ENCODE data around the gene PIGT.

DNA sequence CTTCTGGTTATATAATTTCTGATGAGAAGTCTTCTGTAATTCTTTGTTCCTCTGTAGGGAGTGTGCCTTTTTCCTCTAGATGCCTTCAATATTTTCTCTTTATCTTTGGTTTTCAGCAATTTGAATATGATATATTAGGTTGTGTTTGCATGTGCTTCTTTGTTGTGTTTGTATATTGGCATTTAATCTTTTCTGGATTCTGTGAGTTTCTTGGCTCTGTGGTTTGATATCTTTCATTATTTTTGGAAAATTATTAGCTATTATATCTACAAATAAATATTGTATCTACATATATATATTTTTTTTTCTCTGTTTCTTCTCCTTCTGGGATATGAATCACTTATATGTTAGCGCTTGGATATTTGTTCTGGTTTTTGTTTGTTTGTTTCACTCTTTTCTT lies 16.9 kb upstream of the PIGT start:
- TF ChIP-seq TP53 (CRISPR knock-in tag; IDR thresholded peaks at IDR 0.05): no peak
- TF ChIP-seq, protein P1, sequence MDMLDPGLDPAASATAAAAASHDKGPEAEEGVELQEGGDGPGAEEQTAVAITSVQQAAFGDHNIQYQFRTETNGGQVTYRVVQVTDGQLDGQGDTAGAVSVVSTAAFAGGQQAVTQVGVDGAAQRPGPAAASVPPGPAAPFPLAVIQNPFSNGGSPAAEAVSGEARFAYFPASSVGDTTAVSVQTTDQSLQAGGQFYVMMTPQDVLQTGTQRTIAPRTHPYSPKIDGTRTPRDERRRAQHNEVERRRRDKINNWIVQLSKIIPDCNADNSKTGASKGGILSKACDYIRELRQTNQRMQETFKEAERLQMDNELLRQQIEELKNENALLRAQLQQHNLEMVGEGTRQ (IDR thresholded peaks at IDR 0.05): no peak
- TF ChIP-seq, protein P2, sequence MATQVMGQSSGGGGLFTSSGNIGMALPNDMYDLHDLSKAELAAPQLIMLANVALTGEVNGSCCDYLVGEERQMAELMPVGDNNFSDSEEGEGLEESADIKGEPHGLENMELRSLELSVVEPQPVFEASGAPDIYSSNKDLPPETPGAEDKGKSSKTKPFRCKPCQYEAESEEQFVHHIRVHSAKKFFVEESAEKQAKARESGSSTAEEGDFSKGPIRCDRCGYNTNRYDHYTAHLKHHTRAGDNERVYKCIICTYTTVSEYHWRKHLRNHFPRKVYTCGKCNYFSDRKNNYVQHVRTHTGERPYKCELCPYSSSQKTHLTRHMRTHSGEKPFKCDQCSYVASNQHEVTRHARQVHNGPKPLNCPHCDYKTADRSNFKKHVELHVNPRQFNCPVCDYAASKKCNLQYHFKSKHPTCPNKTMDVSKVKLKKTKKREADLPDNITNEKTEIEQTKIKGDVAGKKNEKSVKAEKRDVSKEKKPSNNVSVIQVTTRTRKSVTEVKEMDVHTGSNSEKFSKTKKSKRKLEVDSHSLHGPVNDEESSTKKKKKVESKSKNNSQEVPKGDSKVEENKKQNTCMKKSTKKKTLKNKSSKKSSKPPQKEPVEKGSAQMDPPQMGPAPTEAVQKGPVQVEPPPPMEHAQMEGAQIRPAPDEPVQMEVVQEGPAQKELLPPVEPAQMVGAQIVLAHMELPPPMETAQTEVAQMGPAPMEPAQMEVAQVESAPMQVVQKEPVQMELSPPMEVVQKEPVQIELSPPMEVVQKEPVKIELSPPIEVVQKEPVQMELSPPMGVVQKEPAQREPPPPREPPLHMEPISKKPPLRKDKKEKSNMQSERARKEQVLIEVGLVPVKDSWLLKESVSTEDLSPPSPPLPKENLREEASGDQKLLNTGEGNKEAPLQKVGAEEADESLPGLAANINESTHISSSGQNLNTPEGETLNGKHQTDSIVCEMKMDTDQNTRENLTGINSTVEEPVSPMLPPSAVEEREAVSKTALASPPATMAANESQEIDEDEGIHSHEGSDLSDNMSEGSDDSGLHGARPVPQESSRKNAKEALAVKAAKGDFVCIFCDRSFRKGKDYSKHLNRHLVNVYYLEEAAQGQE (IDR thresholded peaks at IDR 0.05): no peak
- TF ChIP-seq POLR2A (IDR thresholded peaks at IDR 0.05; ENCODE audit: low read length): no peak
- TF ChIP-seq ELK1 (IDR thresholded peaks at IDR 0.05; ENCODE audit: low read depth, low read length): no peak
- no peak for TF ChIP-seq RARB (CRISPR knock-in tag; IDR thresholded peaks at IDR 0.05)

All from A549 (cell line).